HG02623 (cell line): ENCODE data around the gene ZBTB34.

Experiments
- ATAC-seq: cut with Tn5 transposase; IDR thresholded peaks from one replicate; pipeline ENCODE4 v1.9.1; 2021; ENCODE audit warnings: moderate library complexity; ENCODE audit not compliant: unreplicated experiment

Gene ZBTB34

GRCh38 chr9:126842977-126843799 lies 17.3 kb upstream of the ZBTB34 start:
- ATAC-seq: no peak

DNA sequence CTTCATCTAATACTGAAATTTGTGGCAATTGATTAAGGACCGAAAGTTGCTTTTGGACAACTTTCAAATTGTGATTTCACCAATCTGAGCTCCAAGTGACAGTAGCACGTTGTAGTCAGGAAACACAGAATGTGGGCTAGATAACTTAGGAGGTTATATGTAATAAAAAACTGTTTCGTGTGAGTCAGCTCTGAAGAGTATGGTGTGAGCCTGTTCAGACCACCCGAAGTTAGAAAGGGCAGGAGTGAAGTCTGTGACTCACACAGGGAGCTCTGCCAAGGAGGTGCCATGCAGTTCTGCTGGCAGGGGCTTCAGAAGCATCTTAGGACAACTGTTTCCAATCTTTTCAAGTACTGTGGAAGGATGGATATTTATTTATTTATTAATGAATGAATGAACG lies 16.4 kb upstream of the ZBTB34 start:
- ATAC-seq: no peak

GRCh38 chr9:126847051-126847450 lies 13.4 kb upstream of the ZBTB34 start:
- ATAC-seq: no peak

- ATAC-seq: no peak
Observed at GRCh38 chr9:126849591-126850225, 10.7 kb upstream of the ZBTB34 start.

DNA sequence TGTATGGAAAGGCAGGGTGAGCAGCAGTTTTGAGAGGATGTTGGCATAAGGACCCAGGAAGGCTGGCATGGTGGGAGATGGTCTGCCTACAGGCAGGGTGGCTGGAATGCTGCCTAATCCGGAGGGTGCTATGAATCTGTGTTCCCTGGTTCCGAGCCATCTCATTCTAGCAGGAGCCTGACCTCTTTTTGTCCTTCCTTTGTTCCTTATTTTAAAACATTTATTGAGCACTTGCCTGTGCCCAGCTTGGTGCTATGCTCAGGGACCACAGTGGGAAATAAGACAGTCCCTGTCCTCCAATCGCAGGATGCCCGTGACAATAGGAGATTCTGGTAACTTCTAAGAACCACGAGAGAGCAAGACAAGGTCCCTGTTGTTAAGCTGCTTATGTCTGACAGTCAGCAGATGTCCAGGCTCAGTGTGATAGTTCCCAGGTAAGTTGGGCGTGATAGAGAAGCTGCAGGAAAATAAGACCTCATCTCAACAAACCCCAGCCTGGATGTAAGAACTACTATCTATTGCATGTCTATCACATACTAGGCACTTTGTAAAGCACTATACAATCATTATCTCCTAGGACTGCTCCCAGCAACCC lies 9.1 kb upstream of the ZBTB34 start:
- ATAC-seq: no peak

DNA sequence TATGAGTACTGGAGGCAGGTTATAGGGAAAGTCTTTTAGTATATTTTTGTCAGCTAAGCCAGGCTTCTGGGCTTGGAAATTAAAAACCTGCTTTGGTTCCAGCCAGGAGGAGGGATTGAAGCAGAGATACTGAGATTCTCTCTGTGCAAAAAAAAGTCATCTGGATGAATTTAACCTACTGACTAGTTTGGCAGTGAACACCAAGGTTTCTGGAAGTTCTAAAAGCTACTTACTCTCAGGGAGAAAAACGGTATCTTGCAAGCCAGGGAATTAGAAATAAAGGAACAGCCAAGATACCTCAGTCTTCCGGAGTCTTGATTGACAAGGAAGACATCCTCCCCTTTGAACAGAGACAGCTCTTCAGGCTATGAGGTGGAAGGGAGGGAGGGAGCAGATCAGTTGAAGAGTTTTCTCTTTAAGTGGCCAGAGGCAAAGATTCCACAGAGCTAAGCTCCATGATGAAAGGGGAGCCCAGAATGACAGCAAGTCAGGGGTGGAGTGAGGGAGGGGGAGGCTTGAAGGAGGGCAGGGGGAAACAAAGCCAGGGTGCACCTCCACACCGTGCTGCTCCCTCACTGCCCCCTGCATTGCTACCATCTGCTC lies 8.3 kb upstream of the ZBTB34 start:
- ATAC-seq: no peak

- no peak for ATAC-seq
Observed at GRCh38 chr9:126853667-126854066, 6.8 kb upstream of the ZBTB34 start.

GRCh38 chr9:126854734-126855133 lies 5.7 kb upstream of the ZBTB34 start:
- ATAC-seq: no peak

DNA sequence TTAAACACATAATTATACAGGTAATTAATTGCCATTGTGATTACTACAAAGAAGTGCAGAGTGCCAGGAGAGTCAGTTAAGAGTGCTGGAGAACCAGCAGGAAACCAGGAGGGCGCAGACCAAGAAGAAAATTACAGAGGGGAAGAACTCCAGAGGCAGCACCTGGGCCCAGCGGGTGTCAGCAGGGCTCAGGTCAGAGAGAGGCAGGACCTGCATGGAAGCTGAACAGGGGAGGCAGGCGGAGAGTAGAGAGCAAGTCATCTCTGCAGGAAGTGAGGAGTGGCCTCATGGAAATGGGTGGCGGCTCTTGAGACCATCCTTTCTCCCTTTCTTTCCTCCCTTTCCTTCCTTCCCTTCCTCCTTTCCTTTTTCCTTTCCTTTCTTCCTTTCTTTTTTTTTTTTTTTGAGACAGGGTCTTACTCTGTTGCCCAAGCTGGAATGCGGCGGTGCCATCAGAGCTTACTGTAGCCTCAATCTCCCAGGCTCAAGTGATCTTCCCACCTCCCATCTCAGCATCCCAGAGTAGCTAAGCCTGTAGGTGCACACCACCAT lies 4.0 kb upstream of the ZBTB34 start:
- no peak for ATAC-seq

- ATAC-seq: no peak
Observed at GRCh38 chr9:126857261-126857960, 3.0 kb upstream of the ZBTB34 start.

- ATAC-seq: no peak
Observed at GRCh38 chr9:126859111-126859510, 1.3 kb upstream of the ZBTB34 start.

GRCh38 chr9:126860757-126861466 lies 473 bp downstream of the ZBTB34 start:
- peak; percentile 21 for ATAC-seq

GRCh38 chr9:126861707-126862103 lies 1.3 kb downstream of the ZBTB34 start:
- ATAC-seq: no peak

GRCh38 chr9:126862104-126862761 lies 1.8 kb downstream of the ZBTB34 start:
- no peak for ATAC-seq

- ATAC-seq: no peak
Observed at GRCh38 chr9:126864771-126865170, 4.3 kb downstream of the ZBTB34 start.

DNA sequence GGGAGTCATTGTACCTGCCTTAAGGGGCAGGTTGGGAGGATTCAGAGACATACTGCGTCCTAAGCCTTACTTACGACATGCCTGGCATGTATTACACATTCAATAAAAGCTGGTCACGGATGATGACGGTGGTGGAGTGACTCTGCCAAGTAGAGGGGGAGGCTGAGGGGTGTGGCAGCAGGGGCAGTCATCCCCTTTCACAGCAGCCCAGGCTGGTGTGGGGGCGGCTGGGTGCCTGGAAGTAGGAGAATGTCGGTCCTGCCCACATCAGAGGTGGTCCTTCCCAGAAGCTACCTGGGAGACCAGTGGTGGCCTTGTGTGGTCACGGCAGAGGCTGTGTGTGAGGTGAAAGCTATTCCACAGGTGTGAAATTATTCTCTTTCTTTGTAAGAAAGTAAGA lies 8.9 kb downstream of the ZBTB34 start:
- ATAC-seq: no peak

GRCh38 chr9:126872516-126872915 lies 12.1 kb downstream of the ZBTB34 start:
- no peak for ATAC-seq

DNA sequence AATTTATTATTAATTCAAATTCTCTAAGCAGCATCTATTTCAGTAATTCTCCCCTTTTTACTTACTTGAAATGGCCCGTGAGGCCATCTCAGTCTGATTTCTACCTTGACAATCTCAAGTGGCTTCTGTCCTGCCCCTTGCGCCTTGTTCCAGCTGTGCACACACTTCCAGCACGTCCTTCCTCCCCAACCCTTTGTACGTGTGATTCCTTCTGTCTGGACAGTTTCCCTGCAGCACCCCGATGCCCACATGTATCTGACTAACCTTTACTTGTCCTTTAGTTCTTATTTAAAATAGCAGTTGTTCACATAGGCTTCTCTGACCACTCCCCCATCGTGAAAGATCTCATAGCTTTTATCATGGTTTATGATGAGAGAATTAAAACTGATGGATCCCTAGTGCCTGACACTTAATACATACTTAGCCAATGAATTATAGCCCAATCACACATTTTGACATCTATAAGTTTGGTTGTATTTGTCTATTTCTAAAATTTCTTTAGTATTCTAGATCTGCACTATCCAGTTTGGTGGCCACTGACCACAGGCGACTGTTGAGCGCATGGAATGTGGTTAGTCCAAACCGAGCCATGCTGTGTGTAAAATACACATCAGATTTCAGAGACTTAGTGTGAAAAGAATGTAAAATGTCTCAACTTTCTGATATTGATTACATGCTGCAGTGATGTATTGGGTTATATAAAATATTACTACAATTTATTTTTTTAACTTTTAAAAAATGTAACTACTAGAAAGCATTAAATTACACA lies 14.3 kb downstream of the ZBTB34 start:
- no peak for ATAC-seq
